Mesendoderm (in vitro differentiated cells): ENCODE data around the gene LDHD.

ENCODE experiments used
- DNase-seq: peaks from one replicate; pipeline ENCODE4 v3.0.0; 2013
- H2AK5ac ChIP-seq: 2 replicates; pipeline ENCODE4 v1.6.1; 2013; ENCODE audit warnings: low read length, inconsistent platforms
- H2BK120ac ChIP-seq: 2 replicates; pipeline ENCODE4 v1.6.1; 2013; ENCODE audit warnings: low read depth, mild to moderate bottlenecking, low read length, moderate library complexity, mixed read lengths
- H2BK15ac ChIP-seq: replicated peaks from 2 replicates; pipeline ENCODE4 v1.6.1; 2013; ENCODE audit warnings: low read depth, mild to moderate bottlenecking, moderate library complexity
- H2BK5ac ChIP-seq: 2 replicates; pipeline ENCODE4 v1.6.1; 2013; ENCODE audit warnings: low read length, inconsistent platforms
- H3K18ac ChIP-seq: 2 replicates; pipeline ENCODE4 v1.6.1; 2013; ENCODE audit warnings: mild to moderate bottlenecking, low read length, mixed read lengths
- H3K23ac ChIP-seq: one replicate; pipeline ENCODE4 v1.6.1; 2013; ENCODE audit warnings: low read length
- H3K27ac ChIP-seq: 2 replicates; pipeline ENCODE4 v1.5.1; 2013; ENCODE audit warnings: low read depth, mild to moderate bottlenecking, inconsistent platforms, low read length, moderate library complexity
- H3K27me3 ChIP-seq: 2 replicates; pipeline ENCODE4 v1.6.1; 2013; ENCODE audit warnings: low read length, control low read depth, mild to moderate bottlenecking, inconsistent platforms; ENCODE audit not compliant: insufficient read depth, poor library complexity
- H3K36me3 ChIP-seq: 2 replicates; pipeline ENCODE4 v1.6.1; 2013; ENCODE audit warnings: low read length, inconsistent platforms; ENCODE audit not compliant: control insufficient read depth, insufficient read depth
- H3K4ac ChIP-seq: one replicate; pipeline ENCODE4 v1.6.1; 2013; ENCODE audit warnings: low read depth, mild to moderate bottlenecking, low read length, moderate library complexity
- H3K4me1 ChIP-seq: 2 replicates; pipeline ENCODE4 v1.6.1; 2013; ENCODE audit warnings: low read depth, low read length, inconsistent platforms; ENCODE audit not compliant: control insufficient read depth
- H3K4me2 ChIP-seq: 2 replicates; pipeline ENCODE4 v1.6.1; 2013; ENCODE audit warnings: low read length
- H3K4me3 ChIP-seq: 2 replicates; pipeline ENCODE4 v1.5.1; 2013; ENCODE audit warnings: mild to moderate bottlenecking, low read length
- H3K56ac ChIP-seq: one replicate; pipeline ENCODE4 v1.6.1; 2013; ENCODE audit warnings: low read length
- H3K79me1 ChIP-seq: 2 replicates; pipeline ENCODE4 v1.6.1; 2013; ENCODE audit warnings: low read length, inconsistent platforms
- H3K79me2 ChIP-seq: 2 replicates; pipeline ENCODE4 v1.6.1; 2013; ENCODE audit warnings: mild to moderate bottlenecking, low read length; ENCODE audit not compliant: control insufficient read depth, insufficient read depth
- H3K9ac ChIP-seq: 2 replicates; pipeline ENCODE4 v1.6.1; 2013; ENCODE audit warnings: low read length, inconsistent platforms
- H4K5ac ChIP-seq: one replicate; pipeline ENCODE4 v1.6.1; 2013; ENCODE audit warnings: low read length
- H4K8ac ChIP-seq: one replicate; pipeline ENCODE4 v1.6.1; 2013; ENCODE audit warnings: low read depth, mild to moderate bottlenecking, control low read depth, low read length, moderate library complexity
- WGBS: extraction: QIAGEN DNeasy Blood & Tissue Kit; methylation state at CpG from one replicate; pipeline ENCODE4 v1.1.7; 2013; ENCODE audit warnings: low lambda C conversion rate, missing lambda C conversion rate; ENCODE audit not compliant: insufficient coverage; ENCODE audit errors: extremely low coverage; 5-methylcytosine and 5-hydroxymethylcytosine counted together

The LDHD gene

DNA sequence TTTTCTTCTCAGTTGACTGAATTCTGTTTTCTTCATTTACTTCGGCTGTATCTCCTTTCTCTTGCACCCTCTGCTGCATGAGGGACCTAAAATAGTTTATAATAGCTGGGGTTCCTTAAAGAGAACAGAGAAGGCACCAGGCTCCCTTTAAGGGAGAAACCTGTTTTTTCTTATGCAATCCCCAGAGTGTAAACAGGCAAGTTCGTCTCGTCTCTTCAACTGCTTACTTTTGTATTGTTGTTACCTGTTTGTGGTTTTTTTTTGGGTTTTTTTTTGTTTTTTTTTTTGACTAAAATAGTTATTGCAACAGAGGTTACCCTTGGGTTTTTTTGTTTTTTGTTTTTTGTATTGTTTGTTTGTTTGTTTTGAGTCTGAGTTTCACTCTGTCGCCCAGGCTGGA, 3.7 kb upstream of the LDHD start:
- no peak for DNase-seq
- no peak overlapping the region for H3K4me3 ChIP-seq
- no peak overlapping the region for H4K5ac ChIP-seq
- no peak overlapping the region for H2BK15ac ChIP-seq
- H3K9ac ChIP-seq: no peak overlapping the region
- no peaks in the 10 kb centered on the region for H3K79me2 ChIP-seq
- H3K23ac ChIP-seq: no peak overlapping the region
- H3K4me1 ChIP-seq: peaks cover 5% of the 10 kb centered on the region
- H3K4me2 ChIP-seq: no peak overlapping the region
- H3K4ac ChIP-seq: no peak overlapping the region
- H3K79me1 ChIP-seq: no peaks in the 10 kb centered on the region
- no peak overlapping the region for H4K8ac ChIP-seq
- H3K27me3 ChIP-seq: no peaks in the 10 kb centered on the region
- H2BK5ac ChIP-seq: no peak overlapping the region
- H3K36me3 ChIP-seq: no peaks in the 10 kb centered on the region
- no peak overlapping the region for H3K27ac ChIP-seq
- H2AK5ac ChIP-seq: no peak overlapping the region
- H3K56ac ChIP-seq: no peak overlapping the region
- no CpG with 5 or more reads among the region's 4 CpGs for WGBS
- H2BK120ac ChIP-seq: no peak overlapping the region
- H3K18ac ChIP-seq: no peak overlapping the region

DNA sequence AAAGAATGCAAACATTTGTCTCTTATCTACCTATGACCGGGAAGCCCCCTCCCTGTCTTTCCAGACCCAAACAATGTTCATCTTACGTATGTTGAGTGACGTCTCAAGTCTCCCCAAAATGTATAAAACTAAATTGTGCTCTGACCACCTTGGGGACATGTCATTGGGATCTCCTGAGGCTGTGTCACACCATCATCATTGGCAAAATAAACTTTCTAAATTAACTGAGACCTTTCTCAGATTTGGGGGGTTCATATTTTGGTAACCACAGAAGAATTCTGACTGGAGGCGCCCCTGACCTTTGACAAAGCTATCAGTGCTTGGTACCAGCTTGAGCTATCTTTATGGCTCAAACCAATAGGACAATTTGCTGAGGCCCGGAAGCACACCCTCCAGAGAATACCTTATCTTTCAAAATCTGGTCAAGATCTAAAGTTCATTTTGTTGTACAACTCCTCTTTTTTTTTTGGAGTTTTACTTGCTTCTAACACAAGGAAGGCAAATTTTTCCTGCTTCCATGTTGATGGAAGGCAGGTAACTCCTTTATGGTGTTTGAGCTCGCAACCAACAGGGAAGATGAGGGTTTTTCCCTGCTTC, 2.5 kb upstream of the LDHD start:
- Histone ChIP-seq H3K27me3 (no peaks in the 10 kb centered on the region), H2AK5ac (no peak overlapping the region), H3K18ac (no peak overlapping the region), H3K27ac (no peak overlapping the region), H2BK5ac (no peak overlapping the region), H3K79me1 (no peaks in the 10 kb centered on the region), H3K4me1 (peaks cover 5% of the 10 kb centered on the region), H3K23ac (no peak overlapping the region), H2BK120ac (no peak overlapping the region), H3K4me2 (no peak overlapping the region), H3K9ac (no peak overlapping the region), H4K5ac (no peak overlapping the region), H3K56ac (no peak overlapping the region), H4K8ac (no peak overlapping the region), H3K4ac (no peak overlapping the region), H3K4me3 (no peak overlapping the region), H2BK15ac (no peak overlapping the region), H3K36me3 (no peaks in the 10 kb centered on the region), H3K79me2 (no peaks in the 10 kb centered on the region)
- no peak for DNase-seq
- WGBS: no CpG with 5 or more reads among the region's 6 CpGs

DNA sequence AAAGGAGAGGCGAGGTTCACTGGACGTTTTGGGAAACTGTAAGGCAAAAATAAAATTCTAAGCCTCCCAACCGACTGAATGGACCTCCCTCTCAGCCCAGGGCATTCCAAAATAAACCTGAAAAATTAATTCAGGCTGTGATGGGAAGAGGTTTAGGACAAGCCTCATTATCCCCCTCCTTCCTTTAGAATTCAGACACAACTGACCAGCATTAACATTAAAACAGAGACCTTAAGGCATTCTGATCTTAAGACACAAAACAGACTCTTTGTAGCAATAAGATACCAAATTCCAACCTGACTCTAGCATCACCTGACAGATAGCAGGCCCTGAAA, 298 bp upstream of the LDHD start:
- Histone ChIP-seq H3K79me2 (no peaks in the 10 kb centered on the region), H3K27ac (no peak overlapping the region), H3K23ac (no peak overlapping the region), H2AK5ac (no peak overlapping the region), H3K4me1 (peaks cover 7% of the 10 kb centered on the region), H3K27me3 (no peaks in the 10 kb centered on the region), H3K4me3 (no peak overlapping the region), H4K8ac (no peak overlapping the region), H3K56ac (no peak overlapping the region), H4K5ac (no peak overlapping the region), H2BK15ac (no peak overlapping the region), H3K36me3 (no peaks in the 10 kb centered on the region), H2BK5ac (no peak overlapping the region), H3K4me2 (no peak overlapping the region), H3K18ac (no peak overlapping the region), H3K9ac (no peak overlapping the region), H3K4ac (no peak overlapping the region), H3K79me1 (no peaks in the 10 kb centered on the region), H2BK120ac (no peak overlapping the region)
- no peak for DNase-seq
- WGBS: no CpG with 5 or more reads among the region's 3 CpGs

DNA sequence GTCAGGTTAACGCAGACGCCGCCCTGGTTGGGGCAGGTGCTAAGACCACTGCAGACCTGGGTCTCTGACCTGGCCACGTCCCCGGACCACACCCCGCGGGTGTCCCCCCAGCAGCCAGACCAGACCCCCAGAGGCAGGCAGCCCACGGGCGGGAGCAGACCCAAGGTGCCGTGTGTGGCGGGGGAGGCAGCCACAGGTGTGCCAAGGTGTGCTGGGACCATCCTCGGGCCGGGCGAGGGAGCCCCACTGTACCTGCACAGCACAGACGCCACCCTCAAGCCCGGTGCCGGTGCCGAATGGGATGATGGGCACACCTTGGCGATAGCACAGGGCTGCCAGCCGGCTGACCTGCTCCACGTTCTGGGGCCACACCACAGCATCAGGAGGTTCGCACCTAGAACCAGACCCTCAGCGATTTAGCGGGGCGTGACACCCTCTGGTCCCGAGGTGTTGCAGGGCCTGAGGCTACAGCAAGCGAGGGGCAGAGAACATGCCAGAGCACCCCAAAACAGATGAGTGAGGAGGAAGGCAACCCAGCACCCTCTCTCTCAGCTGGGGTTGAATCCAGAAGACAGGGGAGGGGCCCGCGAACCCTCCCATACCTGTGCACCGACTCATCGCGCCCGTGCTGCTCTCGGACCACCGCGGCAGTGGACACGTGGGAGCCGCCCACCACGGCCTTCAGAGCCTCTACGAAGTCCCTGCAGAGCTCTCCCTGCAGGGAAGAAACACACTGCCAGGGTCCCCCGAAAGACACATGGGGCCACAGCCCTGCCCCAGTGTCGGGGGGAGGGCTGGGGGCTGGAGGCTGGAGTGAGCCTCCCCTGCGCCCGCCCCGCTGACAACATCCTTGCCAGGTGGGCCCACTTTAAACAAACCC, 1.4 kb downstream of the LDHD start:
- Histone ChIP-seq H3K79me1 (no peaks in the 10 kb centered on the region), H3K4me1 (peaks cover 7% of the 10 kb centered on the region), H2BK15ac (no peak overlapping the region), H3K4ac (no peak overlapping the region), H3K36me3 (no peaks in the 10 kb centered on the region), H2AK5ac (no peak overlapping the region), H3K4me3 (no peak overlapping the region), H3K23ac (no peak overlapping the region), H3K18ac (no peak overlapping the region), H2BK120ac (no peak overlapping the region), H3K79me2 (no peaks in the 10 kb centered on the region), H2BK5ac (no peak overlapping the region), H4K5ac (no peak overlapping the region), H3K27me3 (no peaks in the 10 kb centered on the region), H3K56ac (peak overlapping the region; percentile 30), H3K4me2 (no peak overlapping the region), H3K27ac (no peak overlapping the region), H3K9ac (no peak overlapping the region), H4K8ac (no peak overlapping the region)
- WGBS: no CpG with 5 or more reads among the region's 45 CpGs
- no peak for DNase-seq

DNA sequence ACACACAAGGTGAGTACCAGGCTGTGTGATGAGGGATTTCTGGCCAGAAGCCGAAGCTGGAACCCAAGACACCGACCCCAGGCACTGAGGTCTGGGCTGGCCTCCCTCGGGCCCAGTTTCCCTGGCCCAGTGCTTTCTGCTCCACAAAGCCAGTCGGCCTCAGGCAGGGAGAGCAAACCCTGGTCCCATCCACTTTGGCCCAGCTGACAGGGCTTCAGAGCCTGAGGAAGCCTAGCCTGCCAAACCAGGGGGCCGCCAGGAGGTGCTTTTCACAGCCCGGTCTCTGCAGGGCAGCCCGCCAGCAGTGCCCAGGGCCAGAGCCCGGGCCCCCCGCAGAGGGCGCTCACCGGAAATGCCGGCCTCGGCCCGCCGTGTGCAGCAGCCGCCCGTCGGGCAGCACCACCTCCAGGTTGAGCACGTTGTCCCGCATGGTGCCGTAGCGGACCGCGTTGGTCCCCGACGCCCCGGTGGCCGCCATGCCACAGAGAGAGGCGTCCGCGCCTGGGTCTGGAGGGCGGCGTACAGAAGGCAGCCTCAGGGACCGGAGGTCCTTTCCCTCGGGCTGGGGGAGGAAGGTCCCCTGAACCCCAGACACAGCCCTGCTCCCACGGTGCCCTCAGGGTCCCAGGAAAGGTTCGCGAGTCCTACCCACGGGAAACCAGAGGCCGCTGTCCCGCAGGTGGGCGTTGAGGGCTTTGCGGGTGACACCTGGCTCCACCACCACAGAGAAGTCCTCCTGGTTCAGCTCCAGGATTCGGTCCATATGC, 2.2 kb downstream of the LDHD start:
- Histone ChIP-seq H3K4me3 (no peak overlapping the region), H4K5ac (no peak overlapping the region), H3K18ac (no peak overlapping the region), H2BK5ac (no peak overlapping the region), H3K23ac (no peak overlapping the region), H4K8ac (no peak overlapping the region), H3K9ac (no peak overlapping the region), H3K79me1 (no peaks in the 10 kb centered on the region), H3K4ac (no peak overlapping the region), H3K56ac (no peak overlapping the region), H2AK5ac (no peak overlapping the region), H3K4me1 (peaks cover 7% of the 10 kb centered on the region), H2BK120ac (no peak overlapping the region), H3K4me2 (no peak overlapping the region), H3K27ac (no peak overlapping the region), H2BK15ac (no peak overlapping the region), H3K27me3 (no peaks in the 10 kb centered on the region), H3K79me2 (no peaks in the 10 kb centered on the region), H3K36me3 (no peaks in the 10 kb centered on the region)
- no peak for DNase-seq
- no CpG with 5 or more reads among the region's 44 CpGs for WGBS
